NCI-H1694 (cell line): ENCODE data around the gene CABYR.
"Not testable (repeated sequence)": the region's sequence is repeated elsewhere in the genome, so short reads cannot be mapped to it uniquely, and the experiment has no call there.

Source experiments
- DNase-seq: peaks from one replicate; lab custom pipeline; 2025; lab: John Stamatoyannopoulos, UW

Gene CABYR

GRCh38 chr18:24128700-24129099, 10.2 kb upstream of the CABYR start:
- DNase-seq, result no peak

- no peak for DNase-seq
These were observed 8.4 kb upstream of the CABYR start for GRCh38 chr18:24130494-24130893.

- no peak for DNase-seq
These were observed 1.9 kb upstream of the CABYR start for GRCh38 chr18:24136967-24137373.

GRCh38 chr18:24138409-24138788, 463 bp upstream of the CABYR start:
- DNase-seq, result no peak

- no peak for DNase-seq
These were observed 1.8 kb downstream of the CABYR start for GRCh38 chr18:24140697-24141096.

GRCh38 chr18:24142376-24142775, 3.5 kb downstream of the CABYR start:
- DNase-seq, result no peak

- DNase-seq, result not testable (repeated sequence)
These were observed 10.7 kb downstream of the CABYR start for GRCh38 chr18:24149591-24149990.

- no peak for DNase-seq
These were observed 14.5 kb downstream of the CABYR start for GRCh38 chr18:24153397-24153796.

- DNase-seq, result no peak
These were observed 19.0 kb downstream of the CABYR start for GRCh38 chr18:24157855-24158254.

- DNase-seq, result no peak
These were observed 21.2 kb downstream of the CABYR start for GRCh38 chr18:24160086-24160485.

GRCh38 chr18:24161304-24161703, 22.4 kb downstream of the CABYR start:
- no peak for DNase-seq

GRCh38 chr18:24168496-24168895, 29.6 kb downstream of the CABYR start:
- no peak for DNase-seq

- no peak for DNase-seq
These were observed 31.5 kb downstream of the CABYR start for GRCh38 chr18:24170360-24170759.

GRCh38 chr18:24173997-24174396, 35.1 kb downstream of the CABYR start:
- no peak for DNase-seq

- peak; percentile 4 for DNase-seq
These were observed 38.0 kb downstream of the CABYR start for GRCh38 chr18:24176727-24177416.

GRCh38 chr18:24177499-24178133, 38.8 kb downstream of the CABYR start:
- DNase-seq, result no peak

GRCh38 chr18:24180048-24180447, 41.2 kb downstream of the CABYR start:
- DNase-seq, result no peak

- no peak for DNase-seq
These were observed 42.9 kb downstream of the CABYR start for GRCh38 chr18:24181806-24182205.

- DNase-seq, result no peak
These were observed 46.9 kb downstream of the CABYR start for GRCh38 chr18:24185805-24186204.

GRCh38 chr18:24187049-24187448, 48.2 kb downstream of the CABYR start:
- DNase-seq, result no peak

- DNase-seq, result no peak
These were observed 48.8 kb downstream of the CABYR start for GRCh38 chr18:24187689-24188088.

- no peak for DNase-seq
These were observed 49.3 kb downstream of the CABYR start for GRCh38 chr18:24188120-24188519.

- no peak for DNase-seq
These were observed 50.2 kb downstream of the CABYR start for GRCh38 chr18:24189007-24189528.
